Hematopoietic multipotent progenitor cell treated with erythropoietin and hydrocortisone succinate and interleukin-3 and kit ligand, for 4 days (in vitro differentiated cells): Measurements from ENCODE around the gene REC8.
A peak's percentile ranks its signal among the peaks of the same experiment; 100 is the strongest.

ENCODE experiments used
- DNase-seq: peaks from one replicate; pipeline ENCODE4 v3.0.0-alpha.2; 2015

The REC8 gene

GRCh38 chr14:24171422-24172260, at the start of gene REC8:
Gene REC8, plus strand, starts transcription at chr14:24172080. Its CDS starts 473 bp downstream, at chr14:24172553.
- peak; percentile 99 for DNase-seq

- peak; percentile 19 for DNase-seq
Measured at GRCh38 chr14:24122416-24122815, 49.5 kb upstream of the REC8 start.

GRCh38 chr14:24122898-24123297, 49.0 kb upstream of the REC8 start:
- peak; percentile 12 for DNase-seq

- peak; percentile 87 for DNase-seq
Measured at GRCh38 chr14:24123424-24124417, 48.2 kb upstream of the REC8 start.

- DNase-seq: no peak
Measured at GRCh38 chr14:24126939-24127338, 44.9 kb upstream of the REC8 start.

GRCh38 chr14:24127673-24128072, 44.2 kb upstream of the REC8 start:
- no peak for DNase-seq

- DNase-seq: no peak
Measured at GRCh38 chr14:24129410-24129998, 42.4 kb upstream of the REC8 start.

- no peak for DNase-seq
Measured at GRCh38 chr14:24130380-24130716, 41.5 kb upstream of the REC8 start, which contains the start of gene FITM1. Gene FITM1, plus strand, starts transcription at chr14:24130659. Its CDS starts 905 bp downstream, at chr14:24131564.

- no peak for DNase-seq
Measured at GRCh38 chr14:24130717-24131548, 40.9 kb upstream of the REC8 start.

GRCh38 chr14:24131549-24131966, 40.3 kb upstream of the REC8 start:
- DNase-seq: no peak

GRCh38 chr14:24132061-24132685, 39.7 kb upstream of the REC8 start:
- no peak for DNase-seq

GRCh38 chr14:24132976-24133375, 38.9 kb upstream of the REC8 start:
- no peak for DNase-seq

GRCh38 chr14:24133735-24134134, 38.1 kb upstream of the REC8 start:
- DNase-seq: peak; percentile 46

GRCh38 chr14:24135584-24135833, 36.4 kb upstream of the REC8 start:
- no peak for DNase-seq

- DNase-seq: peak; percentile 96
Measured at GRCh38 chr14:24135834-24136683, 35.8 kb upstream of the REC8 start, which contains the start of gene PSME1. Gene PSME1, plus strand, starts transcription at chr14:24136194. Its CDS starts 69 bp downstream, at chr14:24136263.

GRCh38 chr14:24136684-24137528, 35.0 kb upstream of the REC8 start:
- peak; percentile 11 for DNase-seq

GRCh38 chr14:24137529-24138395, 34.1 kb upstream of the REC8 start:
- DNase-seq: no peak

- no peak for DNase-seq
Measured at GRCh38 chr14:24138396-24139271, 33.2 kb upstream of the REC8 start.
